CD4-positive, alpha-beta T cell treated with Interleukin-6 at 100 ng/mL for 8 hours (primary cell): ENCODE measurements around the gene ZNF574.

ENCODE experiments used
- DNase-seq: peaks from one replicate; pipeline ENCODE4 v3.0.0-alpha.2; 2020; ENCODE audit warnings: mixed read lengths, low spot score

The ZNF574 gene

DNA sequence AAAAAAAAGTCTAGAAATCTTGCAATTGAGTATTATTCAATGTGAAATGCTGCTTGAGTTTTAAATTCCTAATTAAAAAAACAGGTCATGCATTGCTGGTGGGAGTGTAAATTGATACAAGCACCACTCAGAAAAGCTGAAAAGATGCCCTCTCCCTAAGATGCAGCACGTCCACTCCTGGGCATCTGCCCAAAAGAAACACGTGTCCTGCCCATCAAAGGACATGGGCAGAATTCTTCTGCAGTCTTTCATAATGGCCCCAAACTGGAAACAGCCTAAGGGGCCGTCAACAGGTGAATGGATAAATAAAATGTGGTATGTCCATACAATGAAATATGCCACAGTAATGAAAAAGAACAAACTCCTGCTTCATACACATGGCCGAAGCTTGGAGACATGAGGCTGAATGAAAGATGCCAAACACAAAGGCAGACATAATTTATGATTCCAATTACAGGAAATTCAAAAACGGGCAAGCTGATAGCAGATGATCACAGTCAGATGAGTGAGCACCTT lies 48.5 kb downstream of the ZNF574 start:
- no peak for DNase-seq

DNA sequence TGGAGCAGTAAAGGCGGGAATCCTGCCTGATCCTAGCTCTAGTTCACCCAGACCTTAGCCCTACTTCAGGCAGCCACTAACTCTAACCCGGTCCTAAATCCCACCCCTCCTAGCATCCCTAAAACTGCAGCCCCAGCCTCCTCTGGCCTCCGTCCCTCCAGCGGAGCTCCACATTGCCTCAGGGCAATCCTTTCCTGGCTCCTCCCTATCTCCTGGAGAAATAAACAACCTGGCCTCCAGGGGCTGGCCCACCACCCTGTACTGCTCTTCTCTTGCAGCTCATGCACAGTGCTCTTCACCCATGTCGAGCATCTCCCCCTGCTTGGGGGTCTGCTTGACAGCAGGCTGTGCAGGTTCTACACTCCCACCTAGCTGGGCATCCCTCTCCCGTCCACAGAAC lies 49.6 kb downstream of the ZNF574 start:
- no peak for DNase-seq

DNA sequence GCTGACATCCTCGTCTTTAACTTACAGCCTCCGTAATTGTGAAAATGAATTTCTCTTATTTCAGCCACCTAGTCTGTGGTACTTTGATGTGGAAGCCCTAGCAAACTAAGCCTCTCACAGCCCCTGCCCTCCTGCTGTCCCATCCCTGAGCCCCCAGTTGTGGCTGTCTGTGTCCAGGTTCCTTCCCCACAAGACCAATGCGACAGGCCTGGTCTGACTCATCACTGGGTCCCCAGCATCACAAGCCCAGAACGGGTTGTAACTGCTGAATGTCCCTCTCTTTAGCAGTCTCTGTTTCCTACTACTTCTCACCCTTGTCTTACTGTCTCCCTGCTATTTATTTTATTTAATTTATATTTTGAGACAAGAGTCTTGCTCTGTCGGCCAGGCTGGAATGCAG lies 50.6 kb downstream of the ZNF574 start:
- DNase-seq: no peak

DNA sequence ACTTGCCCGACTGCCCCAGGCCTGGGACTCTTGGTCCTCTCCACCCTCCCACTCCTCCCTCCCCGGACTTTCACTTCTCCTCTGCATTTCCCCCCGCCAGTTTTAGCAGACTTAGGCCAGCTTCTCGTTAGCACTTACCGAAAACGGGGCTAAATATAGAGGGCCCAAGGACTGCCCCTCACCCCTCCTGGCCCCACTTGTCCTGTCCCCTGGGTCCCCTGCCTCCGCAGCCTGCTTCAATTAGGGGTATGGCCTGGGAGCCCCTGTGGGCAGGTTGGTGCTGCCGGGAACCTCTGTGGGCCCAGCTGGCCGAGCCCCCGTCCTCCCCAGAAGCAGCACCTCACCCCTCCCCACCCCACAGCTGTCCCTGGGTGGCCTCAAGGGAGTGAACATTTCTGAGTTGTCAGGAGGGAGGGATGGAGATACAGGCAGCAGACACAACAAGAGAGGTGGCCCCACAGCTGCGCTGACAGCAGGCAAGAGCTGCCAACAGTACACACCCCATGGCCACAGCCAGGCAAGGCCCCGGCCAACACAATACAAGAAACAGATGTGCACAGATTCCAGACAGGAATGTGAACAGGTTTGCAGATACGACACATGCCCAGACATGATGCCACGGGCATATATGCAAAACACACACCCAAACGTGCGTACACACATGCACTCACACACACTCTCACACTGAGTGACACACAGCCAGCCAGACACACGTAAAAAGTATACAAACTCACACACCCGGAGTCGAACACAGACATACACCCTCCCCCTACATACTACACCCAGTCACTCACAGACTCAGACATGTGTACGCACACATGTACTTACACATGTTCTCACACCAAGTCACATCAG lies 53.7 kb downstream of the ZNF574 start:
- DNase-seq: no peak

DNA sequence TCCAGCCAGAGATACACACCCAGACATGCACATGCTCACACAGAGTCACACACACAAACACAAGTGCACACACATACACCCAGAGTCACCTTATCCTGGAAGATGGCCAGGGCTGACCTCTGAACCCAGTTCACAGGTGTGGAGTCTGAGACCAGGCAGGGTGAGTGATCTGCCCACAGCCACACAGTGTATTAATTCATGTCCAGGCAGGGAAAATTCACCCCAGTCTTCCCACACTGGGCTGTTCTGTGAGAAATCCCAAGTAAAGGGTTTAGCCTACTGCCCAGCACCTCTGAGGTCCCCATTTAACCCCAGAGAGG lies 54.2 kb downstream of the ZNF574 start:
- DNase-seq: no peak
